BE2C (cell line): ENCODE measurements around the gene ZIC2.

Experiments
- DNase-seq: peaks from one replicate; pipeline ENCODE4 v3.0.0-alpha.2; 2020
- H3K27me3 ChIP-seq: fragments of 250-450 bp; sonication (Bioruptor Pico); 2 replicates; pipeline ENCODE4 v1.5.1; 2020; ENCODE audit warnings: mild to moderate bottlenecking
- H3K36me3 ChIP-seq: fragments of 250-450 bp; sonication (Bioruptor Pico); 2 replicates; pipeline ENCODE4 v1.5.1; 2020; ENCODE audit warnings: mild to moderate bottlenecking
- H3K4me1 ChIP-seq: fragments of 250-450 bp; sonication (Bioruptor Pico); 2 replicates; pipeline ENCODE4 v1.5.1; 2020
- H3K4me3 ChIP-seq: 2 replicates; pipeline ENCODE4 v1.5.1; 2011; ENCODE audit warnings: low read depth, low read length
- H3K9me3 ChIP-seq: fragments of 250-450 bp; sonication (Bioruptor Pico); 2 replicates; pipeline ENCODE4 v1.5.1; 2020
- TF ChIP-seq, protein P1 (sequence below): IDR thresholded peaks from 2 replicates; pipeline ENCODE4 v1.5.1; 2012; ENCODE audit warnings: mild to moderate bottlenecking, low read depth, low read length

The ZIC2 gene

DNA sequence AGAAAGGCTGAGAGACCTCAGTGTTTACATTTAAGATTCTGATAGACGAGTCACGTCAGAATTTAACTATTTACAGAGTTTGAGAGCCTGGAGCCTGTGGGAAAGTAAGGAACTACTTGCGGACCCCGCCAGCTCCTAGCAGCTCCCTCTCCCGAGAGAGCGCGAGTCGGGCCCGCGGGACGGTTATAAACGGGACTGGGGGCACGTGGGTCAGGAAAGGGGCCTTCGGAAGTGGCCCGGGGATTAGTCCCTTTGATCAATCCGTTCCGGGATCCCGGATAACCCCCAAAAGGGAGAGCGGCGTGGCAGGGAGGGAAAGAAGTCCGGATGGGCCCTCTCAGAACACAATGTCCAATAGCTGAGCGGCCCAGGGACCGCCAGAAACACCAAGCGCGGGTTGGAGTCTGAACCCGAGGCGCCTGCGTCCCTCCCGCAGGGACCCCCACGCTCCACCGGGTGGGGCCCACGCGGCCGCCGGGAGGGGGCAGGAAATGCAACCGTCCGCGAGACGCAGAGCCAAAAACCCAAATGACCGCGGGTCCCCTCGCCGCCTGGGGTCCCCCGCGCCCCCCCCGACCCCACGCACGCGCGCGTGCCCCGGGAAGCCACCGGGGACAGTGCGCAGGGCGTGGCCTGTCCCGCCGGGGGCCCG, 13.6 kb upstream of the ZIC2 start:
- H3K27me3 ChIP-seq, result peaks cover 91% of the 10 kb centered on the region
- TF ChIP-seq, protein P1, sequence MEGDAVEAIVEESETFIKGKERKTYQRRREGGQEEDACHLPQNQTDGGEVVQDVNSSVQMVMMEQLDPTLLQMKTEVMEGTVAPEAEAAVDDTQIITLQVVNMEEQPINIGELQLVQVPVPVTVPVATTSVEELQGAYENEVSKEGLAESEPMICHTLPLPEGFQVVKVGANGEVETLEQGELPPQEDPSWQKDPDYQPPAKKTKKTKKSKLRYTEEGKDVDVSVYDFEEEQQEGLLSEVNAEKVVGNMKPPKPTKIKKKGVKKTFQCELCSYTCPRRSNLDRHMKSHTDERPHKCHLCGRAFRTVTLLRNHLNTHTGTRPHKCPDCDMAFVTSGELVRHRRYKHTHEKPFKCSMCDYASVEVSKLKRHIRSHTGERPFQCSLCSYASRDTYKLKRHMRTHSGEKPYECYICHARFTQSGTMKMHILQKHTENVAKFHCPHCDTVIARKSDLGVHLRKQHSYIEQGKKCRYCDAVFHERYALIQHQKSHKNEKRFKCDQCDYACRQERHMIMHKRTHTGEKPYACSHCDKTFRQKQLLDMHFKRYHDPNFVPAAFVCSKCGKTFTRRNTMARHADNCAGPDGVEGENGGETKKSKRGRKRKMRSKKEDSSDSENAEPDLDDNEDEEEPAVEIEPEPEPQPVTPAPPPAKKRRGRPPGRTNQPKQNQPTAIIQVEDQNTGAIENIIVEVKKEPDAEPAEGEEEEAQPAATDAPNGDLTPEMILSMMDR, result no peak
- H3K4me1 ChIP-seq, result no peaks in the 10 kb centered on the region
- H3K4me3 ChIP-seq, result no peak overlapping the region
- no peak for DNase-seq
- no peaks in the 10 kb centered on the region for H3K9me3 ChIP-seq
- H3K36me3 ChIP-seq, result no peaks in the 10 kb centered on the region

DNA sequence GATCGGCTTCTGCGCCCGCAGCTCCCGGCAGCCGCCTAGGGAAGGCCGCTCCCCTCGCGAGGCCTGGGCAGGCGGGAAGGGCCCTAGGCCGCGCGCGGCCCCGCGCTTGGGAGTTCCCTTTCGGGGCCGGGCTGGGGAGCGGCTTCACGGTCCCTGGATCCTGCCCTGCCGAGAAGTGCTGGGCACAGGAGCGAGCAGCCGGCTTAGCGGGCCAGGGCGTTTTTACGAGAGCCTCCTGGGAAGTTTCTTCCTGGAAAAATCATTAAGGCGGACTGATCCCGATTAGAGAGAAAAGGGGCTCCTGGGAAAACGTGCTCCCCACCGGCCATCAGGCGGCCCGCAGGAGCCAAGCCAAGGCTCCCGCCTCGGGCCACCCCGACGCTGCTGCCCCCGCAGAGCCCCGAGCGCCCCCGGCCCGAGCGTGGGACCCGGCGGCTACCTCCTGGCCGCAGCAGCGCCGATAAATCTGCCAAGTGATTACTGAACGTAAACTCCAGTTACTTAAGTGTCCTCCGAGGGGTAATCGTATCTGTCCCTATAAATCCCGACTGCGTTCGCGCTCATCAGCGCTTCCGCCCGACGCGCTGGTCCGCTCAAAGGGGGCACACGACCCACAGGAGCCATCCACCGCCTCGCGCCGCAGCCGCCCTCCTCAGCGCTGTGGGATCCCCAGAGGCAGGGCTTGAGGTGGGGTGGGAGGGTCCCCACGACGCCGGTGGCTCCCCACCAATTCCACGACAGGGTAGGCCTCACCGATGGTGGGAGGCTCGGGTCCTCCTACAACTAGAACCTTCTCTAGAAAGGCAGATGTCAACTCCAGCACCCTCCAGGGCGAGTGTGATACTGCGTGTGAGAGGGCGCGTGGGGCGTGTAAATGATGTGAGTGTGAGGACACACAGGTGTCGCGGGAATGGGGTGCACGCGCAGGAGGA, 12.8 kb upstream of the ZIC2 start:
- H3K27me3 ChIP-seq, result peaks cover 97% of the 10 kb centered on the region
- TF ChIP-seq, protein P1, result no peak
- no peak for DNase-seq

DNA sequence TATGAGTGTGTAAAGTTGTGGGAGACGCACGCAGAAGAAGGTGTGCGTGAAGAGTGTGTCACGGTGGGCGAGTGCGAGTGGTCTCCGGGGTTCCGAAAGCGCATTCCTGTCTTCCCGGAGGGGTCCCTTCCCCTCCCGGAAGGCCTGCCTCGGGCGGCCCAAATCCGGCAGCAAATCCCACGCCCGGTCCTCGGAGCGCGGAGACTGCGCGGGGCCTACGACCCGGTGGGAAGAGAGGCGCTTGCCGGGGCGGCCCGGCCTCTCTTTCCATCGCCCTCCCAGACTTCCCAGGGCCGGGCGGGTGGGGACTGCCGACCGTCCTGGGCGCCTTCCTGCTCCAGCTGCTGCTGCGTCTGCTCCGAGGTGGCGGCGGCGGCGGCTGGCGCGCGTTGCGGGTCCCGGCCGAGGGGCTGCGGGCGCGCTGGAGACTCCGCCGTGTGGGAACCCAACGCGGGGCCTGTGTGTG, 12.1 kb upstream of the ZIC2 start:
- DNase-seq, result no peak
- H3K27me3 ChIP-seq, result peaks cover 97% of the 10 kb centered on the region
- no peaks in the 10 kb centered on the region for H3K36me3 ChIP-seq
- H3K4me1 ChIP-seq, result no peaks in the 10 kb centered on the region
- H3K9me3 ChIP-seq, result no peaks in the 10 kb centered on the region; the same call in 1 of the 2 replicates
- TF ChIP-seq, protein P1, result no peak
- H3K4me3 ChIP-seq, result no peak overlapping the region

More for the DNA sequence above, 12.8 kb upstream of the ZIC2 start:
- no peaks in the 10 kb centered on the region for H3K4me1 ChIP-seq
- no peak overlapping the region for H3K4me3 ChIP-seq
- no peaks in the 10 kb centered on the region for H3K9me3 ChIP-seq
- no peaks in the 10 kb centered on the region for H3K36me3 ChIP-seq

DNA sequence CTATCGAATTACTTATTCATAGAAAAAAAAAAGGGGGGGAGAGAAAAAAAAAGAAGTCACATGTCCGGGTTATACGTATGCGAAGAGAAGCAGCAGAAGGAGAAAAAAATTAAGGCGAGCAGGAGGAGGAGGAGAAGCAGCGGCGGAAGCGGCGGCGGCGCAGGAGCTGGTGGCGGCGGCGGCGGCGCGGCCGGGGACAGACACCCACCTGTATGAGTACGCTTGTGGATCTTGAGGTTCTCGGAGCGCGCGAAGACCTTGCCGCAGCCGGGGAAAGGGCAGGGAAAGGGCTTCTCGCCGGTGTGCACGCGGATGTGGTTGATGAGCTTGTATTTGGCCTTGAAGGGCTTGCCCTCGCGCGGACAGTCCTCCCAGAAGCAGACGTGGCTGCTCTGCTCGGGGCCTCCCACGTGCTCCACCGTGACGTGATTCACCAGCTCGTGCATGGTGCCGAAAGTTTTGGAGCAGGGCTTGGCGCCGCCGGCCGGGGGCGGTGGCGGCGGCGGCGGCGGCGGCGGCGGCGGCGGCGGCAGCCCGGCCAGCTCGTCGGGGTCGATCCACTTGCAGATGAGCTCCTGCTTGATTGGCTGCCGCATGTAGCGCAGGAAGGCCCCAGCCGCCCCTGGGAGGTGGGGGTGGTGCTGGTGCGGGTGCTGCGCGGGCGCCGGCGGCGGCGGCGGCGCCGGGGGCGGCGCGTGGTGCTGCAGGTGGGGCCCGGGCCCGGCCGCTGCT, 11.5 kb upstream of the ZIC2 start:
- H3K9me3 ChIP-seq, result no peaks in the 10 kb centered on the region; the same call in 1 of the 2 replicates
- DNase-seq, result peak; percentile 58
- H3K27me3 ChIP-seq, result peaks cover 100% of the 10 kb centered on the region
- H3K4me1 ChIP-seq, result no peaks in the 10 kb centered on the region
- peak overlapping the region; percentile 29; the same call in 1 of the 2 replicates for H3K4me3 ChIP-seq
- TF ChIP-seq, protein P1, result no peak
- H3K36me3 ChIP-seq, result no peaks in the 10 kb centered on the region

DNA sequence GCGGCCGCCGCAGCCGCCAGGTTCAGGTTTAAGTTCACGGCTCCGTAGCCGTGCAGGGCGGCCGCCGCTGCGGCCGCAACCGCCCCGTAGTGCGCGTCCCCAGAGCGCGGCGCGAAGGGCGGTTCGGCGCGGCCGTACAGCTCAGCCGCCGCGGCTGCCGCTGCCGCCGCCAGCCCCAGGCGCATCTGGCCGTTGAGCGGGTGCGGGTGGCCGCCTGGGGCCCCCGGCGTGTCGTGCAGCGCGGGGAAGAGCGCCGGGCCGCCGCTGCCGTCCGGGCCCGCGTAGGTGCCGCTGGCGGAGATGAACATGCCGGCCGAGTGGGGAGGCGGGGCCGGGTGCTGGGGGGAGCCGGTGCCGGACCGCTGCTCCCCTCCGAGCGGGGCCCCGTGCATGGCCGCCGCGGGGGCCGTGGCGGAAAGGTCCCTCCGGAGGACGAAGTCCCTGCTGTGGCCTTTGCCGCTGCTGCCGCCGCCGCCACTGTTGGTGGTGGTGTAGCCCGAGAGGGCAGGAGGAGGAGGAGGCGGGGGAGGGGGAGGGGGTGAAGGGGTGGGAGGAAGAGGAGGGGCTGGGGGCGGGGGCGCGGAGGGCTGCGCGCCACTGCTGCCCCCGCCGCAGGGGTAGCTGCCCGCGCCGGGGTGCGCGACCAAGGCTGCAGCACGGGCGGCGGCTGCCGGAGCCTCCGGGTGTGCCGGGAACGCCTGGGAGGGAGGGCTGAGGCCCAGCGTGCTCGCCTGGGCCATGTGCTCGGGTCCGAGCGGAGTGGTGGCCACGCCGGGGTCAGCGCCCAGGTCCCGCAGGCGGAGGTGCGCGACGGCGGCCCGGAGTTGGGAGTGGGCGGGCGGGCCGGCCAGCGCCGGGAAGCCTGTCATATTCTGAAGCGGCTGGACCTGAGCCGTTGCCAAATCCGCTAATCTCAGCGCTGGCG, 10.7 kb upstream of the ZIC2 start:
- no peak overlapping the region for H3K4me3 ChIP-seq
- no peaks in the 10 kb centered on the region; the same call in 1 of the 2 replicates for H3K9me3 ChIP-seq
- DNase-seq, result no peak
- H3K36me3 ChIP-seq, result no peaks in the 10 kb centered on the region
- TF ChIP-seq, protein P1, result no peak
- no peaks in the 10 kb centered on the region for H3K4me1 ChIP-seq
- peaks cover 100% of the 10 kb centered on the region for H3K27me3 ChIP-seq
